HepG2 (cell line): Measurements from ENCODE around the gene SEC31A. TPM values are rescaled to one million over a fixed set of nuclear protein-coding genes. Genes with fewer than 3 reads are reported as not detected.

Experiments used
- GABPA ChIP-seq, 2 experiments: IDR thresholded peaks; 2 replicates each; pipeline ENCODE4 v1.6.1; 2011 to 2016; ENCODE audit warnings: low read depth in 2 of 2, low read length in 1 of 2, missing biosample characterization in 1 of 2, missing genetic modification characterization in 1 of 2
- MAFG ChIP-seq: sonication (generic); formaldehyde crosslinking; IDR thresholded peaks from 2 replicates; pipeline ENCODE4 v1.5.1; 2020; ENCODE audit warnings: mild to moderate bottlenecking, missing genetic modification reagents
- RXRA ChIP-seq: sonication (generic); formaldehyde crosslinking; IDR thresholded peaks from 2 replicates; pipeline ENCODE4 v1.5.1; 2020; ENCODE audit warnings: missing genetic modification reagents
- ZSCAN22 ChIP-seq: sonication (generic); formaldehyde crosslinking; IDR thresholded peaks from 2 replicates; pipeline ENCODE4 v1.4.0; 2020; ENCODE audit warnings: mild to moderate bottlenecking, missing genetic modification reagents
- polyA plus RNA-seq, 8 experiments: library from polyadenylated mRNA; depleted of rRNA in 3 of 8; stranded (reverse) in 7 of 8; unstranded in 1 of 8; fragments of >200 nt; fragmentation: Illumina TruSeq in 4 of 8; extraction: Trizol in 4 of 8; gene quantifications; 2 replicates each; pipeline versions ENCODE4 v1.2.1 to v1.2.3, GENCODE V29; 2011 to 2016; ENCODE audit warnings: low read depth in 4 of 8, missing spikeins in 1 of 8, mixed read lengths in 1 of 8; ENCODE audit not compliant: insufficient read depth in 1 of 8
- total RNA-seq, 5 experiments: library from RNA; depleted of rRNA; stranded (reverse); fragments of >200 nt; fragmentation: Illumina TruSeq; extraction: Trizol; gene quantifications; 2 replicates each; pipeline ENCODE4 v1.2.3, GENCODE V29; 2016; ENCODE audit warnings: low read depth in 1 of 5
- TF ChIP-seq, protein P1 (sequence below): sonication (generic); formaldehyde crosslinking; IDR thresholded peaks from 2 replicates; pipeline ENCODE4 v1.5.0; 2020; ENCODE audit warnings: mild to moderate bottlenecking, missing genetic modification reagents, borderline replicate concordance
- TF ChIP-seq, protein P2 (sequence below): sonication (generic); formaldehyde crosslinking; conservative IDR thresholded peaks from 2 replicates; pipeline ENCODE4 v1.4.0; 2020; ENCODE audit warnings: mild to moderate bottlenecking, missing genetic modification reagents, moderate library complexity
- TF ChIP-seq, protein P3 (sequence below): sonication (generic); formaldehyde crosslinking; IDR thresholded peaks from 2 replicates; pipeline ENCODE4 v1.9.0; 2021; ENCODE audit warnings: missing genetic modification reagents, mild to moderate bottlenecking, borderline replicate concordance
- TF ChIP-seq, protein P4 (sequence below): sonication (generic); formaldehyde crosslinking; IDR thresholded peaks from 2 replicates; pipeline ENCODE4 v1.9.0; 2021; ENCODE audit warnings: missing genetic modification reagents, borderline replicate concordance
- TF ChIP-seq, protein P5 (sequence below): sonication (generic); formaldehyde crosslinking; IDR thresholded peaks from 2 replicates; pipeline ENCODE4 v1.5.1; 2020; ENCODE audit warnings: missing genetic modification reagents, mild to moderate bottlenecking, borderline replicate concordance
- TF ChIP-seq, protein P6 (sequence below): sonication (generic); formaldehyde crosslinking; IDR thresholded peaks from 2 replicates; pipeline ENCODE4 v1.5.1; 2020; ENCODE audit warnings: mild to moderate bottlenecking, missing genetic modification reagents, moderate library complexity

SEC31A gene
- total and polyA plus RNA-seq, 2 of the 13 experiments (the other 11 are each of a cell fraction or from before 2014, with no cell fraction given) = 231 to 435 TPM

DNA sequence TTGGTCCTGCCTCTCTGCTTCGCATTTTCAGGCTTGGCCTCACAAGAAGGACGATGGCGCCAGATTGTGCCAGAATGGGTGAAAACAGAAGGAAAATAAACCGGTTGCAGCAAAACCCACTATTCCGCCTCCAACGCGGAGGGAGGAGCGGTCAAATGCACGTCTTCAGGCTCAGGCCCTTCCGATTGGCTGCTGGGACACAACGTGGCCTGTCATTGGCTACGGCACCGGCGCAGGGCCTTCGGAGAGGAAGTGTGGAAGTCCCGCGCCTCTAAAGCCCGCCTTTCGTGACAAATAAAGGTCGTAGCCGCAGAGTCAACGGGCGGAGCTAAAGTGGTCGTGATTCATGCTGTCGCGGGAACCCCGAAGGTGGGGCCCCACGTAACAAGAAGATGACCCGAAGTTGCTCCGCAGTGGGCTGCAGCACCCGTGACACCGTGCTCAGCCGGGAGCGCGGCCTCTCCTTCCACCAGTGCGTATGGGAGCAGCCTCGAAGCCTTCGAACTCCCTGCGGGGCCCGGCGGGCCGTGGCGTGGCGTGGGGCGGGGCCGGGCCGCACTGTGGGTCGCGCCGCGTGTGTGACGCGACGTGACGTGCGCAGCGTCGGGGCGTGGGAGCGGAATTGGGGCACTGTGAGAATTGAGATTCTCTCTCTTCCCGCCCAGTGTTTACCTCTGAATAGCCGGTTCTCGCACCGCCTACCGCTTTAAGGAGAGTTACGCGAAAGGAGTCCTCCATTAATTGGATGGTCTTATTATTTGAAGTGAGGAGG is 9.6 kb upstream of the SEC31A start, which contains the start of gene THAP9 (continued):
- TF ChIP-seq, protein P1, sequence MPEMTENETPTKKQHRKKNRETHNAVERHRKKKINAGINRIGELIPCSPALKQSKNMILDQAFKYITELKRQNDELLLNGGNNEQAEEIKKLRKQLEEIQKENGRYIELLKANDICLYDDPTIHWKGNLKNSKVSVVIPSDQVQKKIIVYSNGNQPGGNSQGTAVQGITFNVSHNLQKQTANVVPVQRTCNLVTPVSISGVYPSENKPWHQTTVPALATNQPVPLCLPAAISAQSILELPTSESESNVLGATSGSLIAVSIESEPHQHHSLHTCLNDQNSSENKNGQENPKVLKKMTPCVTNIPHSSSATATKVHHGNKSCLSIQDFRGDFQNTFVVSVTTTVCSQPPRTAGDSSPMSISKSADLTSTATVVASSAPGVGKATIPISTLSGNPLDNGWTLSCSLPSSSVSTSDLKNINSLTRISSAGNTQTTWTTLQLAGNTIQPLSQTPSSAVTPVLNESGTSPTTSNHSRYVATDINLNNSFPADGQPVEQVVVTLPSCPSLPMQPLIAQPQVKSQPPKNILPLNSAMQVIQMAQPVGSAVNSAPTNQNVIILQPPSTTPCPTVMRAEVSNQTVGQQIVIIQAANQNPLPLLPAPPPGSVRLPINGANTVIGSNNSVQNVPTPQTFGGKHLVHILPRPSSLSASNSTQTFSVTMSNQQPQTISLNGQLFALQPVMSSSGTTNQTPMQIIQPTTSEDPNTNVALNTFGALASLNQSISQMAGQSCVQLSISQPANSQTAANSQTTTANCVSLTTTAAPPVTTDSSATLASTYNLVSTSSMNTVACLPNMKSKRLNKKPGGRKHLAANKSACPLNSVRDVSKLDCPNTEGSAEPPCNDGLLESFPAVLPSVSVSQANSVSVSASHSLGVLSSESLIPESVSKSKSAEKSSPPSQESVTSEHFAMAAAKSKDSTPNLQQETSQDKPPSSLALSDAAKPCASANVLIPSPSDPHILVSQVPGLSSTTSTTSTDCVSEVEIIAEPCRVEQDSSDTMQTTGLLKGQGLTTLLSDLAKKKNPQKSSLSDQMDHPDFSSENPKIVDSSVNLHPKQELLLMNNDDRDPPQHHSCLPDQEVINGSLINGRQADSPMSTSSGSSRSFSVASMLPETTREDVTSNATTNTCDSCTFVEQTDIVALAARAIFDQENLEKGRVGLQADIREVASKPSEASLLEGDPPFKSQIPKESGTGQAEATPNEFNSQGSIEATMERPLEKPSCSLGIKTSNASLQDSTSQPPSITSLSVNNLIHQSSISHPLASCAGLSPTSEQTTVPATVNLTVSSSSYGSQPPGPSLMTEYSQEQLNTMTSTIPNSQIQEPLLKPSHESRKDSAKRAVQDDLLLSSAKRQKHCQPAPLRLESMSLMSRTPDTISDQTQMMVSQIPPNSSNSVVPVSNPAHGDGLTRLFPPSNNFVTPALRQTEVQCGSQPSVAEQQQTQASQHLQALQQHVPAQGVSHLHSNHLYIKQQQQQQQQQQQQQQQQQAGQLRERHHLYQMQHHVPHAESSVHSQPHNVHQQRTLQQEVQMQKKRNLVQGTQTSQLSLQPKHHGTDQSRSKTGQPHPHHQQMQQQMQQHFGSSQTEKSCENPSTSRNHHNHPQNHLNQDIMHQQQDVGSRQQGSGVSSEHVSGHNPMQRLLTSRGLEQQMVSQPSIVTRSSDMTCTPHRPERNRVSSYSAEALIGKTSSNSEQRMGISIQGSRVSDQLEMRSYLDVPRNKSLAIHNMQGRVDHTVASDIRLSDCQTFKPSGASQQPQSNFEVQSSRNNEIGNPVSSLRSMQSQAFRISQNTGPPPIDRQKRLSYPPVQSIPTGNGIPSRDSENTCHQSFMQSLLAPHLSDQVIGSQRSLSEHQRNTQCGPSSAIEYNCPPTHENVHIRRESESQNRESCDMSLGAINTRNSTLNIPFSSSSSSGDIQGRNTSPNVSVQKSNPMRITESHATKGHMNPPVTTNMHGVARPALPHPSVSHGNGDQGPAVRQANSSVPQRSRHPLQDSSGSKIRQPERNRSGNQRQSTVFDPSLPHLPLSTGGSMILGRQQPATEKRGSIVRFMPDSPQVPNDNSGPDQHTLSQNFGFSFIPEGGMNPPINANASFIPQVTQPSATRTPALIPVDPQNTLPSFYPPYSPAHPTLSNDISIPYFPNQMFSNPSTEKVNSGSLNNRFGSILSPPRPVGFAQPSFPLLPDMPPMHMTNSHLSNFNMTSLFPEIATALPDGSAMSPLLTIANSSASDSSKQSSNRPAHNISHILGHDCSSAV = 0 out of 2 replicates have a peak, but pooled peaks have one; percentile 78
- TF ChIP-seq, protein P2, sequence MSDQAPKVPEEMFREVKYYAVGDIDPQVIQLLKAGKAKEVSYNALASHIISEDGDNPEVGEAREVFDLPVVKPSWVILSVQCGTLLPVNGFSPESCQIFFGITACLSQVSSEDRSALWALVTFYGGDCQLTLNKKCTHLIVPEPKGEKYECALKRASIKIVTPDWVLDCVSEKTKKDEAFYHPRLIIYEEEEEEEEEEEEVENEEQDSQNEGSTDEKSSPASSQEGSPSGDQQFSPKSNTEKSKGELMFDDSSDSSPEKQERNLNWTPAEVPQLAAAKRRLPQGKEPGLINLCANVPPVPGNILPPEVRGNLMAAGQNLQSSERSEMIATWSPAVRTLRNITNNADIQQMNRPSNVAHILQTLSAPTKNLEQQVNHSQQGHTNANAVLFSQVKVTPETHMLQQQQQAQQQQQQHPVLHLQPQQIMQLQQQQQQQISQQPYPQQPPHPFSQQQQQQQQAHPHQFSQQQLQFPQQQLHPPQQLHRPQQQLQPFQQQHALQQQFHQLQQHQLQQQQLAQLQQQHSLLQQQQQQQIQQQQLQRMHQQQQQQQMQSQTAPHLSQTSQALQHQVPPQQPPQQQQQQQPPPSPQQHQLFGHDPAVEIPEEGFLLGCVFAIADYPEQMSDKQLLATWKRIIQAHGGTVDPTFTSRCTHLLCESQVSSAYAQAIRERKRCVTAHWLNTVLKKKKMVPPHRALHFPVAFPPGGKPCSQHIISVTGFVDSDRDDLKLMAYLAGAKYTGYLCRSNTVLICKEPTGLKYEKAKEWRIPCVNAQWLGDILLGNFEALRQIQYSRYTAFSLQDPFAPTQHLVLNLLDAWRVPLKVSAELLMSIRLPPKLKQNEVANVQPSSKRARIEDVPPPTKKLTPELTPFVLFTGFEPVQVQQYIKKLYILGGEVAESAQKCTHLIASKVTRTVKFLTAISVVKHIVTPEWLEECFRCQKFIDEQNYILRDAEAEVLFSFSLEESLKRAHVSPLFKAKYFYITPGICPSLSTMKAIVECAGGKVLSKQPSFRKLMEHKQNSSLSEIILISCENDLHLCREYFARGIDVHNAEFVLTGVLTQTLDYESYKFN (CRISPR knock-in tag) = peak; percentile 62
- TF ChIP-seq, protein P3, sequence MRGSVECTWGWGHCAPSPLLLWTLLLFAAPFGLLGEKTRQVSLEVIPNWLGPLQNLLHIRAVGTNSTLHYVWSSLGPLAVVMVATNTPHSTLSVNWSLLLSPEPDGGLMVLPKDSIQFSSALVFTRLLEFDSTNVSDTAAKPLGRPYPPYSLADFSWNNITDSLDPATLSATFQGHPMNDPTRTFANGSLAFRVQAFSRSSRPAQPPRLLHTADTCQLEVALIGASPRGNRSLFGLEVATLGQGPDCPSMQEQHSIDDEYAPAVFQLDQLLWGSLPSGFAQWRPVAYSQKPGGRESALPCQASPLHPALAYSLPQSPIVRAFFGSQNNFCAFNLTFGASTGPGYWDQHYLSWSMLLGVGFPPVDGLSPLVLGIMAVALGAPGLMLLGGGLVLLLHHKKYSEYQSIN (CRISPR knock-in tag) = no peak
- TF ChIP-seq, protein P4, sequence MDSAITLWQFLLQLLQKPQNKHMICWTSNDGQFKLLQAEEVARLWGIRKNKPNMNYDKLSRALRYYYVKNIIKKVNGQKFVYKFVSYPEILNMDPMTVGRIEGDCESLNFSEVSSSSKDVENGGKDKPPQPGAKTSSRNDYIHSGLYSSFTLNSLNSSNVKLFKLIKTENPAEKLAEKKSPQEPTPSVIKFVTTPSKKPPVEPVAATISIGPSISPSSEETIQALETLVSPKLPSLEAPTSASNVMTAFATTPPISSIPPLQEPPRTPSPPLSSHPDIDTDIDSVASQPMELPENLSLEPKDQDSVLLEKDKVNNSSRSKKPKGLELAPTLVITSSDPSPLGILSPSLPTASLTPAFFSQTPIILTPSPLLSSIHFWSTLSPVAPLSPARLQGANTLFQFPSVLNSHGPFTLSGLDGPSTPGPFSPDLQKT (CRISPR knock-in tag) = no peak
- TF ChIP-seq GABPA (IDR thresholded peaks at IDR 0.05; ENCODE audit: low read depth, low read length) (peak; percentile 55), GABPA (CRISPR knock-in tag; IDR thresholded peaks at IDR 0.05; ENCODE audit: low read depth) (peak; percentile 88), ZSCAN22 (CRISPR knock-in tag) (no peak), RXRA (CRISPR knock-in tag) (peak; percentile 83; the same call in 1 of the 2 replicates), MAFG (CRISPR knock-in tag) (no peak)
- TF ChIP-seq, protein P5, sequence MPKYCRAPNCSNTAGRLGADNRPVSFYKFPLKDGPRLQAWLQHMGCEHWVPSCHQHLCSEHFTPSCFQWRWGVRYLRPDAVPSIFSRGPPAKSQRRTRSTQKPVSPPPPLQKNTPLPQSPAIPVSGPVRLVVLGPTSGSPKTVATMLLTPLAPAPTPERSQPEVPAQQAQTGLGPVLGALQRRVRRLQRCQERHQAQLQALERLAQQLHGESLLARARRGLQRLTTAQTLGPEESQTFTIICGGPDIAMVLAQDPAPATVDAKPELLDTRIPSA = peak; percentile 45; the same call in 1 of the 2 replicates
- TF ChIP-seq, protein P6, sequence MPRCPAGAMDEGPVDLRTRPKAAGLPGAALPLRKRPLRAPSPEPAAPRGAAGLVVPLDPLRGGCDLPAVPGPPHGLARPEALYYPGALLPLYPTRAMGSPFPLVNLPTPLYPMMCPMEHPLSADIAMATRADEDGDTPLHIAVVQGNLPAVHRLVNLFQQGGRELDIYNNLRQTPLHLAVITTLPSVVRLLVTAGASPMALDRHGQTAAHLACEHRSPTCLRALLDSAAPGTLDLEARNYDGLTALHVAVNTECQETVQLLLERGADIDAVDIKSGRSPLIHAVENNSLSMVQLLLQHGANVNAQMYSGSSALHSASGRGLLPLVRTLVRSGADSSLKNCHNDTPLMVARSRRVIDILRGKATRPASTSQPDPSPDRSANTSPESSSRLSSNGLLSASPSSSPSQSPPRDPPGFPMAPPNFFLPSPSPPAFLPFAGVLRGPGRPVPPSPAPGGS (CRISPR knock-in tag) = peak; percentile 93
